Lung (tissue), 12 donors: ENCODE data around the gene TM7SF2. TPM values are rescaled to one million over a fixed set of nuclear protein-coding genes. Genes with fewer than 3 reads are reported as not detected.
A peak's percentile ranks its signal among the peaks of the same experiment; 100 is the strongest.

Source experiments
- ATAC-seq: fragments of 200-7000 bp; cut with Tn5 transposase; one replicate; pipeline ENCODE4 v1.9.1; 2020; ENCODE audit warnings: moderate number of reproducible peaks; ENCODE audit not compliant: insufficient read depth, low FRiP score
- DNase-seq, 3 donors: peaks; one replicate each; pipeline ENCODE4 v3.0.0-alpha.2; 2013 to 2017
- H3K27ac ChIP-seq, 2 donors: one replicate each; pipeline ENCODE4 v1.5.1; 2013; ENCODE audit warnings: mild to moderate bottlenecking in 2 of 2, moderate library complexity in 2 of 2, control low read depth in 1 of 2, inconsistent platforms in 1 of 2, low read depth in 1 of 2, low read length in 1 of 2
- H3K27me3 ChIP-seq, 3 donors: one replicate each; pipeline ENCODE4 v1.5.1; 2013; ENCODE audit warnings: low read length in 2 of 3; ENCODE audit not compliant: control insufficient read depth in 3 of 3, insufficient read depth in 3 of 3
- H3K36me3 ChIP-seq, 4 donors: one replicate each; pipeline ENCODE4 v1.5.1; 2013; ENCODE audit warnings: low read length in 4 of 4, mild to moderate bottlenecking in 1 of 4, moderate library complexity in 1 of 4; ENCODE audit not compliant: control insufficient read depth in 4 of 4, insufficient read depth in 4 of 4
- H3K4me1 ChIP-seq, 5 donors: one replicate each; pipeline ENCODE4 v1.5.1; 2013; ENCODE audit warnings: low read length in 5 of 5, mild to moderate bottlenecking in 2 of 5, moderate library complexity in 1 of 5; ENCODE audit not compliant: control insufficient read depth in 5 of 5, insufficient read depth in 5 of 5
- H3K4me3 ChIP-seq: one replicate; pipeline ENCODE4 v1.5.1; 2013; ENCODE audit warnings: mild to moderate bottlenecking, control low read depth, moderate library complexity
- H3K9ac ChIP-seq, 2 donors: one replicate each; pipeline ENCODE4 v1.5.1; 2013; ENCODE audit warnings: low read length in 2 of 2, control low read depth in 1 of 2; ENCODE audit not compliant: insufficient read depth in 1 of 2
- H3K9me3 ChIP-seq, 4 donors: one replicate each; pipeline ENCODE4 v1.5.1; 2013; ENCODE audit warnings: low read length in 3 of 4, mild to moderate bottlenecking in 1 of 4, moderate library complexity in 1 of 4; ENCODE audit not compliant: control insufficient read depth in 4 of 4, insufficient read depth in 3 of 4
- WGBS, 2 donors: extraction: QIAGEN DNeasy Blood & Tissue Kit; methylation state at CpG; one replicate each; pipeline ENCODE4 v1.1.7; 2013; 5-methylcytosine and 5-hydroxymethylcytosine counted together
- polyA plus RNA-seq, 2 donors: library from polyadenylated mRNA; stranded (reverse); fragments of 200-250 nt; gene quantifications; one replicate each; pipeline ENCODE4 v1.2.1, GENCODE V29; 2013
- total RNA-seq, 2 donors: library from RNA; depleted of rRNA in 1 of 2; stranded (reverse); fragments of >200 nt in 1 of 2; gene quantifications; one replicate each; pipeline ENCODE4 v1.2.1, GENCODE V29; 2014 to 2021
- TF ChIP-seq, protein P1 (sequence below): IDR thresholded peaks from 2 replicates; pipeline ENCODE4 v1.5.1; 2012; ENCODE audit warnings: mild to moderate bottlenecking; ENCODE audit errors: control extremely low read depth, extremely low read depth
- donor health status: control.
- donor health status: control.
- donor health status: Bipolar disorder and iron deficiency.
- donor health status: healthy.
- donor health status: DM: yes; HTN: yes; CAD: no.

The TM7SF2 gene
- total and polyA plus RNA-seq, 4 donors: 30.3 to 82.7 (median 54.7) TPM

- Histone ChIP-seq H3K4me1 (peaks cover 0 to 25% (median 9%) of the 10 kb centered on the region in 5 donors), H3K27ac (peak overlapping the region in 1 of 2 donors; percentile 52), H3K9ac (no peak overlapping the region), H3K9me3 (no peaks in the 10 kb centered on the region), H3K27me3 (peaks cover 0 to 3% (median 0%) of the 10 kb centered on the region in 3 donors), H3K36me3 (peaks cover 4 to 31% (median 8%) of the 10 kb centered on the region in 4 donors), H3K4me3 (no peak overlapping the region)
- WGBS, 2 donors: 11 to 12% methylated on average over 18 of the region's 18 CpGs
- ATAC-seq: peak; percentile 48
- peak; percentile 81 to 88 (median 84) for DNase-seq
- TF ChIP-seq, protein P1, sequence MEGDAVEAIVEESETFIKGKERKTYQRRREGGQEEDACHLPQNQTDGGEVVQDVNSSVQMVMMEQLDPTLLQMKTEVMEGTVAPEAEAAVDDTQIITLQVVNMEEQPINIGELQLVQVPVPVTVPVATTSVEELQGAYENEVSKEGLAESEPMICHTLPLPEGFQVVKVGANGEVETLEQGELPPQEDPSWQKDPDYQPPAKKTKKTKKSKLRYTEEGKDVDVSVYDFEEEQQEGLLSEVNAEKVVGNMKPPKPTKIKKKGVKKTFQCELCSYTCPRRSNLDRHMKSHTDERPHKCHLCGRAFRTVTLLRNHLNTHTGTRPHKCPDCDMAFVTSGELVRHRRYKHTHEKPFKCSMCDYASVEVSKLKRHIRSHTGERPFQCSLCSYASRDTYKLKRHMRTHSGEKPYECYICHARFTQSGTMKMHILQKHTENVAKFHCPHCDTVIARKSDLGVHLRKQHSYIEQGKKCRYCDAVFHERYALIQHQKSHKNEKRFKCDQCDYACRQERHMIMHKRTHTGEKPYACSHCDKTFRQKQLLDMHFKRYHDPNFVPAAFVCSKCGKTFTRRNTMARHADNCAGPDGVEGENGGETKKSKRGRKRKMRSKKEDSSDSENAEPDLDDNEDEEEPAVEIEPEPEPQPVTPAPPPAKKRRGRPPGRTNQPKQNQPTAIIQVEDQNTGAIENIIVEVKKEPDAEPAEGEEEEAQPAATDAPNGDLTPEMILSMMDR: peak; percentile 98
Measured at GRCh38 chr11:65110354-65110861, 1.3 kb upstream of the TM7SF2 start.

DNA sequence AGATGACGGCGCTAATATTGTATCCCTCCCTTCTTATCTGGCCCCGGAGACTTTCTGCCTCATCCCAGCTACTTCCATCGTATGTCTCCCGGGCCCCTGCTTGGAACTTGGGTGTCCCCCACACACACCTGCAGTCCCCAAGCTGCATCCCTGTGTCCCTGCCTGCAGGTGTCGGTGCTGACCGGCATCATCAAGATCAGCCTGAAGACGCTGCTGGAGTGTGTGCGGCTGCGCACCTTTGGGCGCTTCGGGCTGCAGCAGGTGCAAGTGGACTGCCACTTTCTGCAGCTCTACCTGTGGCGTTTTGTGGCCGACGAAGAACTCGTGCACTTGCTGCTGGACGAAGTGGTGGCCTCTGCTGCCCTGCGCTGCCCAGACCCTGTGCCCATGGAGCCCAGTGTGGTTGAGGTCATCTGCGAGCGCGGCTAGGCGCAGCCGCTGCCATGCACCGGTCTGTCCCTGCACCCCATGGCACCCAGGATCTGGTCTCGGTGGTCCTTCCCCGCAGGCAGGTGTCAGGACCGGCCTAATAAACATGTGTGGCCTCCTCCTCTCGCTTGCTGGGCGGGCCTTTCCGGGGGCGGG, 421 bp upstream of the TM7SF2 start:
- Histone ChIP-seq H3K9ac (no peak overlapping the region), H3K27me3 (peaks cover 0 to 3% (median 0%) of the 10 kb centered on the region in 3 donors), H3K4me1 (peaks cover 0 to 29% (median 9%) of the 10 kb centered on the region in 5 donors), H3K36me3 (peaks cover 8 to 27% (median 10%) of the 10 kb centered on the region in 4 donors), H3K4me3 (no peak overlapping the region), H3K9me3 (no peaks in the 10 kb centered on the region), H3K27ac (peak overlapping the region in 1 of 2 donors; percentile 52)
- TF ChIP-seq, protein P1: no peak
- ATAC-seq (no peak), DNase-seq (no peak)
- WGBS, 2 donors: 62 to 68% methylated on average over 31 of the region's 31 CpGs

DNA sequence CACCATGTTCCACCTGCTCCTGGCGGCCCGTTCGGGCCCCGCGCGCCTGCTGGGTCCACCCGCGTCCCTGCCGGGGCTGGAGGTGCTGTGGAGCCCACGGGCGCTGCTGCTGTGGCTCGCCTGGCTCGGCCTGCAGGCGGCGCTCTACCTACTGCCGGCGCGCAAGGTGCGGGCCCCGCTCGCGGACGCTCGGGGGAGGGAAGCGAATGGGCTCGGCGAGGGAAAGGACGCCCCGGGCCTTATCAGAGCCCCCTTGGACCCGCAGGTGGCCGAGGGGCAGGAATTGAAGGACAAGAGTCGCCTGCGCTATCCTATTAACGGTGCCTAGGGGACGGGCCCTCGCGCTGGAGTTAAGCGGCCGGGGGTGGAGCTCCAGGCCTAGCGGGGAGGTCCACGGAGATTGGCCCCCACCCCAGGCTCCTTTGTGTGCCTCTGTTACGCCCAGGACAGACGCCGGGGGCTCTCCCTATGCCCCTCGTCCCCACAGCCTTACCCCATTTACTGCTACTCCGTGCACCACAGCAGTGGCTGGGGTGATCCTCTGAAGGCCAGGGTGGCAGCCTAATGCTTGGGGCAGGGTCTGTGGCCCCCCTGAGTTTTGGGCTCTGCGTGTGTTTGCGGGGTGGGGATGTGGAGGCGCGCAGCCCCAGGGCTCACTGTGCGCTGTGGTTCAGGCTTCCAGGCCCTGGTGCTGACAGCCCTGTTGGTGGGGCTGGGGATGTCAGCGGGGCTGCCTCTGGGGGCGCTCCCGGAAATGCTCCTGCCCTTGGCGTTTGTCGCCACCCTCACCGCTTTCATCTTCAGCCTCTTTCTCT, 1.1 kb downstream of the TM7SF2 start:
- peaks cover 0 to 3% (median 0%) of the 10 kb centered on the region in 3 donors for H3K27me3 ChIP-seq
- peak overlapping the region; percentile 15 to 77 for H3K27ac ChIP-seq
- DNase-seq: peak in 2 of 3 donors; percentile 33 to 58
- no peak overlapping the region for H3K9ac ChIP-seq
- TF ChIP-seq, protein P1: peak; percentile 59
- H3K36me3 ChIP-seq: peaks cover 8 to 22% (median 10%) of the 10 kb centered on the region in 4 donors
- H3K4me1 ChIP-seq: peaks cover 0 to 37% (median 9%) of the 10 kb centered on the region in 5 donors
- H3K9me3 ChIP-seq: no peaks in the 10 kb centered on the region
- WGBS, 2 donors: 2% methylated on average over 44 to 57 of the region's 57 CpGs
- ATAC-seq: peak; percentile 50
- peak overlapping the region; percentile 36 for H3K4me3 ChIP-seq
